ENCODE measurements around the gene PLCL2.
A peak's percentile ranks its signal among the peaks of the same experiment; 100 is the strongest.

PLCL2 gene

DNA sequence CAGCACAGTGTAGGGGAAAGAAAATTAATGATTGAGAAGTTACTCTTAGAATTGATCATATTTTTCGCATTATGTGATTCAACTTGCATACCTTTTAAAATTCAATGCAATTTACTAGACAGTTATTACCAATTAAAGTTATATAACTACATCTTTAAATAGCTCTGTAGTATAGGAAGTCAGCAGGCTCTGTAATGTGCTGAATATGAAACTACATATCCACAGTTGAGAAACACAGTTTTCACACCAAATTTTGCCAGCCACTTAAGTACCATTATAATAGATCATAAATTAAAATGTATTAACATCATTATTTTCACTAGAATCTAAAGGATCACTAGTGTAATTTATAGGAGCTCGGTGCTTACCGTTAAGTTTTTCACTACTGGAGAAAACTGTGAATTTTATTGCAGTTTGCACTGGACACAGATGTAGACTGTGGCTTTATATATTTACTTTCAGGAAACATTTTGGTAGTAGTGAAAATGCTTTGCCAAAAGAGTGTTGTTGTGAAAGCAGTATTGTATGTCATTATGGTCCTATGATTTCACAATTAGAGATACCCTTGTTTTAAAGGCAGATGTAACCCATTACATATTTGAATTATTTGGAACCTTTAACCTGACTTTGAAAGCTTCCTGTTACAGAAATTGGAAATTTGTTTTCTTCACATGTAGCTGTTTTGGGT, 113.6 kb downstream of the PLCL2 start:
- peaks cover 24% of the 10 kb centered on the region for H3K79me2 ChIP-seq (ENCODE audit: insufficient read depth, low read depth)
- TF ChIP-seq, protein P1, sequence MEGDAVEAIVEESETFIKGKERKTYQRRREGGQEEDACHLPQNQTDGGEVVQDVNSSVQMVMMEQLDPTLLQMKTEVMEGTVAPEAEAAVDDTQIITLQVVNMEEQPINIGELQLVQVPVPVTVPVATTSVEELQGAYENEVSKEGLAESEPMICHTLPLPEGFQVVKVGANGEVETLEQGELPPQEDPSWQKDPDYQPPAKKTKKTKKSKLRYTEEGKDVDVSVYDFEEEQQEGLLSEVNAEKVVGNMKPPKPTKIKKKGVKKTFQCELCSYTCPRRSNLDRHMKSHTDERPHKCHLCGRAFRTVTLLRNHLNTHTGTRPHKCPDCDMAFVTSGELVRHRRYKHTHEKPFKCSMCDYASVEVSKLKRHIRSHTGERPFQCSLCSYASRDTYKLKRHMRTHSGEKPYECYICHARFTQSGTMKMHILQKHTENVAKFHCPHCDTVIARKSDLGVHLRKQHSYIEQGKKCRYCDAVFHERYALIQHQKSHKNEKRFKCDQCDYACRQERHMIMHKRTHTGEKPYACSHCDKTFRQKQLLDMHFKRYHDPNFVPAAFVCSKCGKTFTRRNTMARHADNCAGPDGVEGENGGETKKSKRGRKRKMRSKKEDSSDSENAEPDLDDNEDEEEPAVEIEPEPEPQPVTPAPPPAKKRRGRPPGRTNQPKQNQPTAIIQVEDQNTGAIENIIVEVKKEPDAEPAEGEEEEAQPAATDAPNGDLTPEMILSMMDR (conservative IDR thresholded peaks at IDR 0.05; ENCODE audit: low read depth, low read length), result no peak
- no peaks in the 10 kb centered on the region for H4K20me1 ChIP-seq (ENCODE audit: insufficient read depth)
- H3K36me3 ChIP-seq (ENCODE audit: insufficient read depth), result no peaks in the 10 kb centered on the region
- peaks cover 20% of the 10 kb centered on the region for H3K4me1 ChIP-seq (ENCODE audit: low read depth, poor library complexity, severe bottlenecking)
- H2AFZ ChIP-seq (ENCODE audit: low read depth), result no peak overlapping the region
- H3K9ac ChIP-seq, result no peak overlapping the region
- no peaks in the 10 kb centered on the region for H3K27me3 ChIP-seq (ENCODE audit: insufficient read depth, low read depth)
- no peak overlapping the region for H3K4me3 ChIP-seq (IDR thresholded peaks at IDR 0.05; ENCODE audit: insufficient read depth, low read depth, low read length)
- H3K4me2 ChIP-seq, result peak overlapping the region; percentile 25
- no peak overlapping the region for H3K27ac ChIP-seq

DNA sequence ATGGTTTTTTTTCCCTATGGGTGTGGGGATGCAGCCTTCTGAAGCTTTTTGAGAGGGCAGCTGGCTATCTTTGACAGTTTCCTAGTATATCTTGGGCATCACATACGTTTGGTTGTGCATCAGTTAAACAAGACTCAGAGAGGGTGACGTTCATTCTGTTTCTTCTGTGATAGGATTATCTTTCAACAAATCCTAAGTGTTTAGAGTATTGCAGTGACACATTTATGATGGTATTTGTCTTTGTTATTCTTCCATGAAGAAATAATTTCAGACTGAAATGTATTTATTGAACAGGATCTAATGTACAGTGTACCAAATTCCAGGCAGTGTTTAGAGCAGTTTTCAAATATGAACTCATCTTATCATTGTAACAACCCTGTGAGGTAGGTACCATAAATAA, 114.4 kb downstream of the PLCL2 start:
- H3K4me1 ChIP-seq (ENCODE audit: low read depth, poor library complexity, severe bottlenecking), result peaks cover 20% of the 10 kb centered on the region
- no peak overlapping the region for H3K27ac ChIP-seq
- peaks cover 30% of the 10 kb centered on the region for H3K79me2 ChIP-seq (ENCODE audit: insufficient read depth, low read depth)
- H3K36me3 ChIP-seq (ENCODE audit: insufficient read depth), result no peaks in the 10 kb centered on the region
- H3K27me3 ChIP-seq (ENCODE audit: insufficient read depth, low read depth), result no peaks in the 10 kb centered on the region
- H4K20me1 ChIP-seq (ENCODE audit: insufficient read depth), result no peaks in the 10 kb centered on the region
- TF ChIP-seq, protein P1 (conservative IDR thresholded peaks at IDR 0.05; ENCODE audit: low read depth, low read length), result no peak
- no peak overlapping the region for H2AFZ ChIP-seq (ENCODE audit: low read depth)
- H3K4me2 ChIP-seq, result no peak overlapping the region
- H3K9ac ChIP-seq, result no peak overlapping the region
- no peak overlapping the region for H3K4me3 ChIP-seq (IDR thresholded peaks at IDR 0.05; ENCODE audit: insufficient read depth, low read depth, low read length)

DNA sequence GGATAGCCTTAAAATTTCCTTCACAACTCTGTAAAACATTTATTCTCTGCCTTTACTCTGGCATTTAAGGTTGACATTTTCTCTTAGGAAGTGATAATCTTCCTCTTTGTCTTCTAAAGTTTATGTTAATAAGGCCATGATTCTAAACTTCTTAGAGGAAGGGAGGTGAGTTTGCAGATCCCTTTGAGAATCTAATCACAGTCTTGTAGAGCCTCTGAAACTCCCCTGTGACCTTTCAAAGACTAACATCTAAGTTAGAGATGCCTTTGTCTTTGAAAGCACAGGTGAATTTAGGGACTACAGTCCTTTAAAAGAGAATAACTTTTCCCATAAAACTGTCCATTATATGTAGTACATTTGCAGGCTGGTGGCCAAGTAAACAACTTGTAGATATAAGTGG, 115.1 kb downstream of the PLCL2 start:
- Histone ChIP-seq H3K27me3 (ENCODE audit: insufficient read depth, low read depth) (no peaks in the 10 kb centered on the region), H3K4me2 (no peak overlapping the region), H3K4me1 (ENCODE audit: low read depth, poor library complexity, severe bottlenecking) (peaks cover 20% of the 10 kb centered on the region), H3K79me2 (ENCODE audit: insufficient read depth, low read depth) (peaks cover 30% of the 10 kb centered on the region), H3K9ac (no peak overlapping the region), H4K20me1 (ENCODE audit: insufficient read depth) (no peaks in the 10 kb centered on the region), H2AFZ (ENCODE audit: low read depth) (no peak overlapping the region), H3K4me3 (IDR thresholded peaks at IDR 0.05; ENCODE audit: insufficient read depth, low read depth, low read length) (no peak overlapping the region), H3K27ac (no peak overlapping the region), H3K36me3 (ENCODE audit: insufficient read depth) (no peaks in the 10 kb centered on the region)
- TF ChIP-seq, protein P1 (conservative IDR thresholded peaks at IDR 0.05; ENCODE audit: low read depth, low read length), result no peak

DNA sequence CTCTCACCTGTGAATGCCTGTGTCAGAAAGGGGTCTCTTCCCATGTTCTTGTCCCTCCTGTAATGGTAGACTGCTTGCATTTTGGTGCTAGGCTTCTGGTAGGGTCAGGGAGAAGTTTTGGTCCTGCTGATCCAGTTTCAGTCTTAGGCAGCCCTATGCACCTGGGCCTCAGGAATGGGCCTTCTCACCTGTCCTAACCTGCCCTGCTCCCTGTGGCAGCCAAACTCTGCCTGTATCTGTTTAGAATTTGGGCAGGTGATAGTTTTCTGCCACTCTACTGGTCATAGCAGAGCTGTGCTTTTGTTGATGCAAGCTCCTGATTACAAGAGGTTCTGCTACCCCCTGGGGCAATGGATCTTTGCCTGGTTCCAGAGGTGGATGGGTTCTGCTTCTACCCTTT, 118.7 kb downstream of the PLCL2 start:
- peaks cover 36% of the 10 kb centered on the region for H3K79me2 ChIP-seq (ENCODE audit: insufficient read depth, low read depth)
- no peaks in the 10 kb centered on the region for H3K27me3 ChIP-seq (ENCODE audit: insufficient read depth, low read depth)
- H3K4me1 ChIP-seq (ENCODE audit: low read depth, poor library complexity, severe bottlenecking), result peaks cover 8% of the 10 kb centered on the region
- no peak overlapping the region for H3K27ac ChIP-seq
- H3K36me3 ChIP-seq (ENCODE audit: insufficient read depth), result no peaks in the 10 kb centered on the region
- H4K20me1 ChIP-seq (ENCODE audit: insufficient read depth), result no peaks in the 10 kb centered on the region
- H3K4me3 ChIP-seq (IDR thresholded peaks at IDR 0.05; ENCODE audit: insufficient read depth, low read depth, low read length), result no peak overlapping the region
- H3K4me2 ChIP-seq, result no peak overlapping the region
- no peak overlapping the region for H3K9ac ChIP-seq
- H2AFZ ChIP-seq (ENCODE audit: low read depth), result no peak overlapping the region
- TF ChIP-seq, protein P1 (conservative IDR thresholded peaks at IDR 0.05; ENCODE audit: low read depth, low read length), result no peak
